Endometrial microvascular endothelial cells (primary cell): ENCODE results near the gene ORC5. TPM values are rescaled to one million over a fixed set of nuclear protein-coding genes. Genes with fewer than 3 reads are reported as not detected.

Experiments
- total RNA-seq: library from RNA; depleted of rRNA; stranded (reverse); fragments of >200 nt; gene quantifications from one replicate; pipeline ENCODE4 v1.2.3, GENCODE V29; 2015; ENCODE audit errors: inconsistent ontology term

ORC5 gene
- total RNA-seq, 1 donor from 2014 or later, result 29.7 TPM

Other genes starting within 250 kb of the ORC5 start
- 1.2 TPM for gene RELN, start 218.4 kb downstream of the ORC5 start, total RNA-seq
- not detected for gene LHFPL3, start 120.6 kb upstream of the ORC5 start, total RNA-seq